Adipose tissue (tissue), 3 donors: Measurements from ENCODE around the gene SNTG2. TPM values are rescaled to one million over a fixed set of nuclear protein-coding genes. Genes with fewer than 3 reads are reported as not detected.

Experiments used
- H3K27ac ChIP-seq: one replicate; pipeline ENCODE4 v1.5.1; 2013; ENCODE audit warnings: low read depth, low read length
- WGBS, 3 donors: extraction: QIAGEN DNeasy Blood & Tissue Kit; methylation state at CpG; one replicate each; pipeline ENCODE4 v1.1.7; 2013; 5-methylcytosine and 5-hydroxymethylcytosine counted together
- polyA plus RNA-seq, 3 donors: library from polyadenylated mRNA; stranded (reverse); fragments of 200-250 nt; gene quantifications; one replicate each; pipeline ENCODE4 v1.2.3, GENCODE V29; 2013
- donor health status: healthy with polysubstance abuse.
- donor health status: Bipolar disorder and iron deficiency.
- donor health status: healthy.

SNTG2 gene
- polyA plus RNA-seq, 3 donors = 0.56 to 2.8 (median 2.7) TPM

DNA sequence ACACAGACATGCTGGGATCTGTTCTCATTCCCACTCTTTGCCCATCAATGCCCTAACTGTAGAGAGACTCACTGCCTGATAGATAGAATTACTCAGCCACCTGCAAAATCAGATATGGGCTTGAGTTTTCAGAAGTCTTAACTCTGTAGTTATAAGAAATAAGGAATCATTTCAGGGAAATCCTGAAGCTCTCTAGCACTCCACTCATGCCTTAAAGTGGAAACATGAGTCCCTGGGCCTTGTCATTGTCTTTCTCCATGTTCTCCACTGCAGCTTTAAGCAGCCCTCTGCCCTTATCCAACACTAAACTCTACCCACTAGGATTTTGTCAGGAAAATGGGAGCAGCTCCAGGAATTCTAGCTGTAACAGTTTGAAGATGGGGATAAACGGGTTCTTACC, 192.5 kb downstream of the SNTG2 start:
- WGBS, 3 donors = 83 to 96% (median 86%) methylated on average over 1 of the region's 1 CpG
- H3K27ac ChIP-seq = no peak overlapping the region

DNA sequence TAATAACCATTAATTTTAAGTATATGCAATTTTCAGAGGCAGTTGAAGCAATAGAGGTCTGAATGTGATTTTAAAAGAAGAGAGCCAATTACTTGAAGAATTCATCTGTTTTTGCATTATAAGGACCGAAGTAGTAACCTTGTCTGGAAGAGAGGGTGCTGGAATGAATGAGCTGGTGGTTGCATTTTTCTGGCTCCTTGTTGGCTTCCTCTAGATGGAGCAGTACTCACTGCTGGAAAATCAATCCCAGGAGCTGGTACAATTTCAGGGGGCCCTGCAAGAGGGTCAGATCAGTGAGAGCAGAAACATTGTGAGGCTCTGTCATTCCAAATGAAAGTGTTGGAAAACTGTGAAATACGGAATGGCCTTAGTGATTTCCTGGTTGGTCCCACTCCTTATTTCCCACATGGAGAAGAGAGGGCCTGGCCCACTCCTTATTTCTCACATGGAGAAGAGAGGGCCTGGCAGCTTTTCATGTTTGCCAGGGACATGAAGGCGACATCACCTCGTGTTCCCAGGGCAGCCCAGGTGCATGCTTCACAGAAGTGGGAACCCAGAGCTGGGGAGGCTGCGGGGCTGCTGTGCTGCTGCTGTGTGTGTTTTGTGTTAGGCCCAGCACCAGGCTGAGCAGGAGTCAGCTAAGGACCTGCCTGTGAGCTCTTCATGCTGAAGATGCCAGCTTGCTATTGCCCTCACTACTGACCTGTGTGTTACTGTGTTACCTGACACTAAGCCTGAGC, 197.4 kb downstream of the SNTG2 start:
- WGBS, 3 donors = 46 to 50% (median 48%) methylated on average over 5 of the region's 5 CpGs
- H3K27ac ChIP-seq = no peak overlapping the region

DNA sequence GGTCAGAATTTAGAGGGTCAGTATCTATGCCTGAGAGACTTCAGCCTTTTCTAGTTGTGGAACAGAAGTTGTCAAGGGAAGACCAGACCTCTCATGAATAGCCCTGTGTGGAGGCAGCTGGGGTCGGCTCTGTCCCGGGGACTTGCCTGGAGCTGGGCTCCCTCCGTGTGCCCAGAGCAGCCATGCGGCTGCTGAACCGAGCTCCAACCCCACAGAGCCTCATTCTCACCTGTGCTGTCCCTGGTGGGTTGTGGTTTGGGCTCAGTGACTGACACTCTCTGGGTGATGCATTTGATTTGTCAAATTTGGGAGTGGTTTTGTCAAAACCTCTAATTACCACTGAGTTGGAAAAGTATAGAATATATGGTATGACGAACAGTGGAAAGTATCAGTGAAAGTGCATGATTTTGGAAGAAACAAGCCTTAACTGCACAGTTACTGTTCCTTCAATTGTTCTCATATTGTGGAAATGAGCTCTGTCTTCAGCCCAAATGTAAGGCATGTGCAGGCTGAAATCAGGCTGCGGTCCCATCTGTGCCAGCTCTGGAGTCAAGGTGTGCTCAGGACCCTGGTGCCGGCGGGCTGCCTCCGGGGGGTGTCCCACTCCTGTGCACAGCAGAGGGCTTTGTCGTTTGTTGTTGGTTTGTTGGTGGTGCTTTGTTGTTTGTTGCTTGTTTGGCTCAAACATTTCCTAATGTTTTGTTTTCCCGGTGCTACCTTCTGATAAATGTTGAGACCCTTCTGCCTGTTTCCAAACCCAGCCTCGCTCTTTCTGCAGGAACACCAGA, 200.3 kb downstream of the SNTG2 start:
- no peak overlapping the region for H3K27ac ChIP-seq
- WGBS, 3 donors = 66 to 70% (median 68%) methylated on average over 13 of the region's 13 CpGs

DNA sequence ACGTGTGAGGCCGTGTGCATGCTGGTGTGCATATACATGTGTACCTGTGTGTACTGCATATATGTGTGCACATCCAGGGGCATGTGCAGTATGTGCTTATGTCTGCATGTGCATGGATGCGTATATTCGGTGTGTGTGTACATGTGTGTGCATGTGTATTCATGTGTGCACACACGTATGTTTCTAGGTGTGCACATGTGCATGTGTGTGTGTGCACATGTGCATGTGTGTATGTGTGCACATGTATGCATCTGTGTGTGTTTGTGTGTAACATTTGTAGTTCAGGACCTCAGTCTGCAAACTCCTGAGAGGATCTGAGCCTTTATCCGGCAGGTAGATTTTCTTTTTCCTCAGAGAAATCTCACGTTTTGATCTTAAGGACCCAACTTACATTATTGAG, 201.7 kb downstream of the SNTG2 start:
- H3K27ac ChIP-seq = no peak overlapping the region
- 82% methylated on average over 7 of the region's 7 CpGs for WGBS, 3 donors

DNA sequence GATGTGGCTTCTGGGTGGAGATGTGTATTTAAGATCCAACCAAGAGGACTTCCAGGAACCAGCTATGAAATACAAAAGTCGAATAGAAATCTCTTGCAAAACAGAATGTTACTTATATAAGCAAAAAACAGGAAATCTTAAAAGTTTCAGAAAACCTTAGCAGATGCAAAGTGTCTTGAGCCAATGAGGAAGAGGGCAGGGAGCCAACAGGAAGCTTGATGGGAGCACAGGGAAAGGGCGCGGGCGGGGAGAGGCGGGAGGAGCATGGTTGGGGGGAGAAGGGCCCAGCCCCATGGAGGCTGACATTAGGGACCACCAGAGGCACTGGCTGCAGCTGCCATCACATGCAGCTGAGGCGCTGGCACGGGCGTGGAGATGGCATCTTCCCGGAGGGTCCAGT, 203.3 kb downstream of the SNTG2 start:
- WGBS, 3 donors = 25 to 63% (median 34%) methylated on average over 8 to 9 of the region's 9 CpGs
- no peak overlapping the region for H3K27ac ChIP-seq

DNA sequence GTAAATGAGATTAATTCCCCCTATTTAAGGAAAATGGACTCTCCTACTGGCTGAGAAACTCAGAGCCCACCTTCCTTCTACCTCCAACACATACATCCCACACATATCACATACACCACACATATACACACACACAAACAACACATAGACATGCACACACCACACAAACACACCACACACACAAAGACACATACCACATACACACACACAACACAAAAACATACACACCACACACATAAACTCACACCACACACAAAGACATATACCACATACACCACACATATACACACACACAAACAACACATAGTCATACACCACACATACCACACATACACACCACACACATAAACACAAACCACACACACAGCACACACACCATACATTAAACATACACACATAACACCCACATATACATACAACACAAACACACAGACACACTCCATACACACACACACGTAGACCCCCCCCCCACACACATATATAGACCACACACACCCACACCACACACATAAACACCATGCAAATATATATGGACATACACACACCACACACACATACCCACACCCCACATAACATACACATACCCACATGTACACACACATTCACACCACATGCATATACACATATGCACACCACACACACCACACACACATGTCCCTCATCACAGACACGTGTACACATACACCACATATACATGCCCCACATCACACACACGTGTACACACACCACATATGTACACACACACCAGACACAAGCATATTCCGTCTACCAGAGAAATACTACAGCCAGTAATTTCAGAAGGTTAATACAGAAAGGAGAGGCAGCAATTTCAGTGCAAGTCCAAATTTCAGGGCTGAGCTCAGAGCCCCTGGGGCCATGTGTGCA, 204.3 kb downstream of the SNTG2 start:
- H3K27ac ChIP-seq = no peak overlapping the region
- 86 to 87% (median 86%) methylated on average over 4 of the region's 4 CpGs for WGBS, 3 donors

DNA sequence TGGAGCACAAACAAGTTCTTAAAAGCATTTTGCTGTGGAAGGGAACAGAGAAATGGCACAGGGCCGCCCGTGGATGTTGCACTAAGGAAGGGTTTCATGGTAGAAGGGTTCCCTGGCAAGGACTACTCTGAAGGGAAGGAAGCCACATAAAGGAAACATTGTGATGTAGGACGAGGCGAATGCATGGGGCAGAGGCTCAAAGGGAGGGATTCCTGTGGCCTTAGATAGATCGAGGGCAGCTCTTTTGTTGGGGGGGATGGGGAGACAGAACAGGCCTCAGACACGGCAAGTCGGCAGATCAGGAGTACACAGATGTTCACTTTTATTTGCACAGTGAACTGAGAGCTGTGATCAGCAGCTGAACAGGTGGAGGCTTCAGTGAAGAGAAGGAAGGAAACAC, 205.4 kb downstream of the SNTG2 start:
- H3K27ac ChIP-seq = no peak overlapping the region
- 71 to 74% (median 72%) methylated on average over 7 of the region's 7 CpGs for WGBS, 3 donors

DNA sequence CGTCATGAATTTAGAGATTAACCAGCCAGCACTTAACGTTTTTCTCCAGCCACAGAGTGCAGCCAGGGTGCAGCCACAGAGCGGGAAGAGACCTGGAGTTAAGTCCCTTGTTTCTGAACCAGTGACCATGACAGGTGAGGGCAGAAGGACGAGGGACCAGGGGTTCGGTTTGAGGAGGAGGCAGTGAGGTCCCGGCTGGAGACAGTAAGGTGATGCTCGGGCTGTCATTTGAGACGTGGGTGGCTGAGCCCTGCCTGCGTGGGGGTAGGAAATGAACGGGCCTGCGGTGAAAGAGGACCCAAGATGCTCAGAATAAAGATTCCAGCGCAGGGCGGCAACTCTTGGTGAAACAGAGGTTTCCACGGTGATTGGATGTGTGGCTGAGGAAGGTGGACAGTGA, 205.9 kb downstream of the SNTG2 start:
- WGBS, 3 donors = 68 to 72% (median 69%) methylated on average over 14 of the region's 14 CpGs
- H3K27ac ChIP-seq = no peak overlapping the region

DNA sequence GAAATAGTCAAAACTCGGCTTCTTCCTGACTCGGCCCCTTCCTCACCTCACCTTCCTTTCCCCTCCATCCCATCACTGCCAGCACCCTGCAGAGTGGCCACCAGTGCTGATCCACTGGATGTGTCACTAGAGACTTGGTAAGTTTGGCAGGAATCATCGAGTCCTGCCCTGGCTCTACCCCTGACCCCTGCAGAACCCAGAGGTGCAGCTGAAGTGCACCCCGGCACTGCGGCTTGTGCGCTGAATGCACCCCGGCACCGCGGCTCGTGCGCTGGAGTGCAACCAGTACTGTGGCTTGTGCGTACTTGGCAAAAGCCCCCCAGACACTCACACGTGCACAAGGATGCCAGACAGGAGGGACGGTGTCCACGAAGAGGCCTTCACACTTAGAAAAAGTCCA, 206.5 kb downstream of the SNTG2 start:
- WGBS, 3 donors = 83 to 88% (median 84%) methylated on average over 15 of the region's 15 CpGs
- H3K27ac ChIP-seq = no peak overlapping the region

DNA sequence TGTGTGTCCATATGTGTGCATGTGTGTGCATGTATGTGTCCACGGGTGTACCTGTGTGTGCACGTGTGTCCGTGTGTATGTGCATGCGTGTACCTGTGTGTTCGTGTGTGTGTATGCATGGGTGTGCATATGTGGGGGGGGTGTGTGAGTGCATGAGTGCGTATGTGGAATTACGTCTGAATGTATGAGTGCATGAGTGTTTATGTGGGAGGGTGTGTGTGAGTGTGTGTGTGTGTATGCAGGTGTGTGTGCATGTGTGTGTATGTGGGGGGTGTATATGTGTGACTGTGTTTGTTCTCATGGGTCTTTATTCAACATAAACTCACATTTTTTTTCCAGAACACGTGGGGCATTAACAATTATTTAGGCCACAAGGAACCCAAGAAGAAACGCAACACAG, 208.4 kb downstream of the SNTG2 start:
- 78 to 81% (median 80%) methylated on average over 9 of the region's 9 CpGs for WGBS, 3 donors
- H3K27ac ChIP-seq = no peak overlapping the region

DNA sequence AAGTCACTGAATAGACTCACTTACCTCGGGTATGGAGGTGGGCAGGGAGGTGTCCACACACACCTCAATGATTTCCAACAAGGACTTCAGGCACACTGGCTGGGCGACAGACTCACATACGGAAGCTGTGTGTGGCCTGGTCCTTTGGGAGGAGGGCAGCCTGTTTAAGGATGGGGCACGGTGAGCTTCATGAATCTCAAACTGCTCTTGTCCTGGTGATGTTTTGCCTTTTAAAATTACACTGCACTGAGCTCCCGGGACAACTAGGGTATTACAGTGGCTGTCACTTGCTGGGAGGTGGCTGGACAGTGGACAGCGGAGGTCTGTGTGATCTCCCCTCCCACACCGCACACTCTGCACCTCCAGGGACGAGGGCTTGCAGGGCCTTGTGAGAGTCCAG, 211.6 kb downstream of the SNTG2 start:
- no peak overlapping the region for H3K27ac ChIP-seq

DNA sequence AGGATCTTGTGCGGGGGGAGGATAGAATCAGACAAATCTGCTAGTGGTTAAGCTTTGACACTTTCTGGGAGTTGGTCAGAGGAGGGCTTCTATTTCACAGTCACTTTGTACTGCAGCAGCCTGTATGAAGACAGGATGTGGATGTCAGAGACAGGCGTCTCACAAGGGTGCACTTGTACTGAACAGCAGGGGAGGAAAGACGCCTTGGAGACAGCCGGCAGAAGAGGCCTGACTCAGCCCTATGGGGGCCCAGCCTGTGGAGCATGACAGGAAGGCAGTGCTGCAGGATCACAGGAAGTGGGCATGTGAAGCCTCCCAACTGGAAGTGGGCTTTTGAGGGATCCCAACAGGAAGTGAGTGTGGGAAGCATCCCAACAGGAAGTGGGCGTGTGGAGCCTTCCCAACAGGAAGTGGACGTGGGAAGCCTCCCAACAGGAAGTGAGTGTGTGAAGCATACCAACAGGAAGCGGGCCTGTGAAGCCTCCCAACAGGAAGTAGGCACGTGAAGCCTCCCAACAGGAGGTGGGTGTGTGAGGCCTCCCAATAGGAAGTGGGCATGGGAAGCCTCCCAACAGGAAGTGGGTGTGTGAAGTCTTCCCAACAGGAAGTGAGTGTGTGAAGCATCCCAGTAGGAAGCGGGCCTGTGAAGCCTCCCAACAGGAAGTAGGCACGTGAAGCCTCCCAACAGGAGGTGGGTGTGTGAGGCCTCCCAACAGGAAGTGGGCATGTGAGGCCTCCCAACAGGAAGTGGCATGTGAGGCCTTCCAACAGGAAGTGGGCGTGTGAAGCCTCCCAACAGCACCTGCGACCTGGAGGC, 212.3 kb downstream of the SNTG2 start:
- WGBS, 3 donors = 42 to 70% (median 42%) methylated on average over 12 of the region's 12 CpGs
- no peak overlapping the region for H3K27ac ChIP-seq

More for the DNA sequence above, 211.6 kb downstream of the SNTG2 start:
- whole genome bisulfite sequencing, 3 donors = 92 to 96% (median 92%) methylated on average over 8 of the region's 8 CpGs

DNA sequence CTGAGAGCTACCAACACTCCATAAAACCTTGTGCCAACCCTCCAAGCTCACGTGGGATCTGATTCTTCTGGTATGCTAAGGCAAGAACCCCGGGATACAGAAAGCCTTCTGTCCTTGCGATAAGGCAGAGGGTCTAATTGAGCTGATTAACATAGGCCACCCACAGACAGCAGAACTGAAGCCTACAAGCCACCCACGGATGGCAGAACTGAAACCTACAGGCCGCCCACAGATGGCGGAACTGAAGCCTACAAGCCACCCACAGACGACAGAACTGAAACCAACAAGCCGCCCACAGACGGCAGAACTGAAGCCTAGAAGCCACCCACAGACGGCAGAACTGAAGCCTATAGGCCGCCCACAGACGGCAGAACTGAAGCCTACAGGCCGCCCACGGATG, 216.3 kb downstream of the SNTG2 start:
- 90 to 95% (median 92%) methylated on average over 14 of the region's 14 CpGs for WGBS, 3 donors
- no peak overlapping the region for H3K27ac ChIP-seq

DNA sequence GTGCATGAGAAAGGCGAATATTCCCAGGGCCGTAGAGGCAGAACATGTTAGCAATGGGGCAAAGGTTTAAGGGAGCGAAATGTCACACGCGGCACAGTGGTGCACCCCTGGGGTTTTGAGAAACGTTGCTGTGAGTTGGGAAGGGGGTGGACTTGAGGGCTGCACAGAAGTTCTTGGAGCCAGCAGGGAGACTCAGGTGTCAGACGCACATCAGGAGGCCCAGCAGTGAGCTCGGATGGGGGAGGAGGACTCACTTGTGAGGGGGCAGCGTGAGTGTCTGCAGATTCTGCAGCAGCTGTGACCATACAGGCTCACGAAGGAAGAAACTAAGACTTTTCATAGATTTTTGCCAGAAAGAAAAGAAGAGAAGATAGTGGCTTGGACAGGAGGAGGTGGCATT, 218.2 kb downstream of the SNTG2 start:
- 76 to 87% (median 79%) methylated on average over 10 of the region's 10 CpGs for WGBS, 3 donors
- H3K27ac ChIP-seq = no peak overlapping the region

DNA sequence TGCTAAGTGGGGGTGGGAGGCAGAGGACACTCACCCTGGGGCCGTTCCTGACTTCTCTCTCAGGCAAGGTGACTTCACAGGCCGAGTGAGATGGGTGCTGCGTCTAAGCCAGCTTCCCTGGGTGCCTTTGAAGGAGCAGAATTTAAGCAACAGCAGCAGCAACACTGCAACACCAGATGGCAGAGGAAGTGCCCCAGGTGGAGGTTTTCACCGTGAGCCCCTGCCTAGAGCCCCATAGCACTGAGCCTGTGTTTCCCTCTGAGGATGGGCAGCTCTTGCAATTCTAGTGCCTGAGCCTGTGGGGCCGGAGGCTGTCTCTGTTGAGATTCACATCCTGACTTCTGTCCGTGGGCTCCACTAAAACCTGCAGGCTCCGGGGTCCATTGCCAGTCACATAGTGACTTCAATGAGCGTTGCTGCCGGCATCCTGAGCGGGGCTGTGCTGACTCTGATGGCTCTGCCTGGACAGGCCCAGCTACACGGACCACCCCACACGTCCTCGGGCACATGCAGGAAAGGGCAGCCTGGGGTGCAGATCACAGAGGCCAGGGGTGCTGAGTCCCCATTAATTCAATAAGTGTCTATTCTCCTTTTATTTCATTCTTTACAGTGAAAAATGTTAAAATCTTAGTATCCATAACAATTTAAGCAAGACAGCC, 218.8 kb downstream of the SNTG2 start:
- WGBS, 3 donors = 72 to 77% (median 77%) methylated on average over 13 of the region's 13 CpGs
- no peak overlapping the region for H3K27ac ChIP-seq

DNA sequence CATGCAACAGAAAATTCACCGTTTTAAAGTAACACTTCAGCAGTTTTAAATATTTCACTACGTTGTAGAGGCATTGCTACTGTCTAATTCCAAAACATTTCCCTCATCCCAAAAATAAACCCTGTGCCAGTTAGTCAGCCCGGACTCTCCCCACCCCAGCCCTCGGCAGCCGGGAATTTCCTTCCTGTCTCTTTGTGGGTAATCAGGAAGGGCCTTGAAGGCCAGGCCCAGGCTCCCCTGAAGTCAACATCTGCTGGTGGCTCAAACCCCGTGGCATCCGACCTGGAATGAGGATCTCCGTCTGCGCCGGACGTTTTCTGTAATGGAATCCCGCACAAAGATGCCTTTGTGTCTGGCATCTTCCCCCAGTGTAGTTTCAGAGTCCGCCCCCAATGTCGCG, 219.6 kb downstream of the SNTG2 start:
- no peak overlapping the region for H3K27ac ChIP-seq
- 57 to 79% (median 67%) methylated on average over 15 of the region's 15 CpGs for WGBS, 3 donors

DNA sequence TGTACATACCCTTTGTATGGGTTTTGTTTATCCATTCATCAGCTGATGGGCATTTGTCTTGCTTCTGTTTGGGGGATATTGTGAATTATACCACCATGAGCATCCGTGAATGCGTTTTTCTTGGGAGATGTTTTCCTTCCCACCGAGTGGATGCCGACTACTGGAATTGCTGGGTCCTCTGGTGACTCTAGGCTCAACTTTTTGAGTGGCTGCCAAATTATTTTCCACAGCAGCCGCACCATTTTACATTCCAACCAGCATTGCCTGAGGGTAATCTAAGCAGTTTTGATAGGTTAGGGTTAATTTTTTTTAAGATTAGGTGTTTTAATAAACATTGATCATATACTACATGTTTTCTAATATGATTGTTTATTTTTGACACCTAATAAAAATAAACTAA, 220.1 kb downstream of the SNTG2 start:
- WGBS, 3 donors = 76 to 85% (median 80%) methylated on average over 5 of the region's 5 CpGs
- no peak overlapping the region for H3K27ac ChIP-seq

DNA sequence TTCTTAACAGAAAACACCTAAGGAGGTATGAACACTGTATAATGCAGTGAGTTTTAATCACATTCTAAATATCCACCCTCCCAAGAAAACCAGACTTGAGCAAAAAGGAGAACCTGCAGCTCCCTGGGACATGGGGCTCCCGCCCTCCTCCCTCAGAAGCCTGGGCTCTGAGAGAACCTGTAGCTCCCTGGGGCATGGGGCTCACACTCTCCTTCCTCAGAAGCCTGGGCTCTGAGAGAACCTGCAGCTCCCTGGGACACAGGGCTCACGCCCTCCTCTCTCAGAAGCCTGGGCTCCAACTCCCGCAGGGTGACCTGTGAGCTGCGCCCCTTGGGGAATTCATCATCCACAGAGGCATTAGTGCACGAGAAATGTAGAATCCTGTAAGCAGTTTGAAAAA, 222.9 kb downstream of the SNTG2 start:
- no peak overlapping the region for H3K27ac ChIP-seq
- 81 to 84% (median 84%) methylated on average over 5 of the region's 5 CpGs for WGBS, 3 donors
